GM21423 (cell line): ENCODE measurements around the gene CT45A2.
"Not testable (repeated sequence)": the region's sequence is repeated elsewhere in the genome, so short reads cannot be mapped to it uniquely, and the experiment has no call there.

Source experiments
- ATAC-seq: cut with Tn5 transposase; IDR thresholded peaks from one replicate; pipeline ENCODE4 v1.9.1; 2021; ENCODE audit warnings: mild to moderate bottlenecking, moderate library complexity; ENCODE audit not compliant: unreplicated experiment

The CT45A2 gene, protein sequence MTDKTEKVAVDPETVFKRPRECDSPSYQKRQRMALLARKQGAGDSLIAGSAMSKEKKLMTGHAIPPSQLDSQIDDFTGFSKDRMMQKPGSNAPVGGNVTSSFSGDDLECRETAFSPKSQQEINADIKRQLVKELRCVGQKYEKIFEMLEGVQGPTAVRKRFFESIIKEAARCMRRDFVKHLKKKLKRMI

DNA sequence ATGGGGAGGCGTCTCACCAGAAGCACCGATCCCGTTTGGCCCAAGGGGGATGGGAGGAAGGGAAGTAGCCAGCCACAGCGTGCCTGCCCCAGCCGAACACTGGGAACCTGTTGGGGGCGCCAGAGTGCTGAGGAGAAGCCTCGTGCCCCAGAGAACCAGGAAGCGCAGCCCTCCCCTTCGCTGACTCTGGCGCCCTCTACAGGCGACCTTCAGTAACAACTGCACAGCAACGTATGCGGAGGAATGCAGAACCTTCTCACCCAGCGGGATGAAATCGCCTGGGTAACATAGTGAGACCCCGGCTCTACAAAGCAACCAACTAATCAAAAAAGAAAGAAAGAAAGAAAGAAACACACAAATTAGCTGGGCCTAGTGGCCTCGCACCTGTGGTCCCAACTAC, at the start of gene CT45A2:
TSS of gene CT45A2 (minus strand) at position 101 of the 400 bp plus-strand sequence. CDS start 3,747 bp downstream, outside the sequence.
- not testable (repeated sequence) for ATAC-seq

DNA sequence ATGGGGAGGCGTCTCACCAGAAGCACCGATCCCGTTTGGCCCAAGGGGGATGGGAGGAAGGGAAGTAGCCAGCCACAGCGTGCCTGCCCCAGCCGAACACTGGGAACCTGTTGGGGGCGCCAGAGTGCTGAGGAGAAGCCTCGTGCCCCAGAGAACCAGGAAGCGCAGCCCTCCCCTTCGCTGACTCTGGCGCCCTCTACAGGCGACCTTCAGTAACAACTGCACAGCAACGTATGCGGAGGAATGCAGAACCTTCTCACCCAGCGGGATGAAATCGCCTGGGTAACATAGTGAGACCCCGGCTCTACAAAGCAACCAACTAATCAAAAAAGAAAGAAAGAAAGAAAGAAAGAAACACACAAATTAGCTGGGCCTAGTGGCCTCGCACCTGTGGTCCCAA, 34.6 kb upstream of the CT45A2 start, which contains the start of gene CT45A8:
TSS of gene CT45A8 (minus strand) at position 101 of the 400 bp plus-strand sequence. CDS start 3,755 bp downstream, outside the sequence.
- ATAC-seq: not testable (repeated sequence)

DNA sequence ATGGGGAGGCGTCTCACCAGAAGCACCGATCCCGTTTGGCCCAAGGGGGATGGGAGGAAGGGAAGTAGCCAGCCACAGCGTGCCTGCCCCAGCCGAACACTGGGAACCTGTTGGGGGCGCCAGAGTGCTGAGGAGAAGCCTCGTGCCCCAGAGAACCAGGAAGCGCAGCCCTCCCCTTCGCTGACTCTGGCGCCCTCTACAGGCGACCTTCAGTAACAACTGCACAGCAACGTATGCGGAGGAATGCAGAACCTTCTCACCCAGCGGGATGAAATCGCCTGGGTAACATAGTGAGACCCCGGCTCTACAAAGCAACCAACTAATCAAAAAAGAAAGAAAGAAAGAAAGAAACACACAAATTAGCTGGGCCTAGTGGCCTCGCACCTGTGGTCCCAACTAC, 17.4 kb upstream of the CT45A2 start, which contains the start of gene CT45A7:
TSS of gene CT45A7 (minus strand) at position 101 of the 400 bp plus-strand sequence. CDS start 3,747 bp downstream, outside the sequence.
- not testable (repeated sequence) for ATAC-seq

DNA sequence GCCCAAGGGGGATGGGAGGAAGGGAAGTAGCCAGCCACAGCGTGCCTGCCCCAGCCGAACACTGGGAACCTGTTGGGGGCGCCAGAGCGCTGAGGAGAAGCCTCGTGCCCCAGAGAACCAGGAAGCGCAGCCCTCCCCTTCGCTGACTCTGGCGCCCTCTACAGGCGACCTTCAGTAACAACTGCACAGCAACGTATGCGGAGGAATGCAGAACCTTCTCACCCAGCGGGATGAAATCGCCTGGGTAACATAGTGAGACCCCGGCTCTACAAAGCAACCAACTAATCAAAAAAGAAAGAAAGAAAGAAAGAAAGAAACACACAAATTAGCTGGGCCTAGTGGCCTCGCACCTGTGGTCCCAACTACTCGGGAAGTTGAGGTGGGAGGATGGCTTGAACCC, 17.1 kb downstream of the CT45A2 start, which contains the start of gene CT45A6:
TSS of gene CT45A6 (minus strand) at position 101 of the 400 bp plus-strand sequence. CDS start 3,794 bp downstream, outside the sequence.
- not testable (repeated sequence) for ATAC-seq

DNA sequence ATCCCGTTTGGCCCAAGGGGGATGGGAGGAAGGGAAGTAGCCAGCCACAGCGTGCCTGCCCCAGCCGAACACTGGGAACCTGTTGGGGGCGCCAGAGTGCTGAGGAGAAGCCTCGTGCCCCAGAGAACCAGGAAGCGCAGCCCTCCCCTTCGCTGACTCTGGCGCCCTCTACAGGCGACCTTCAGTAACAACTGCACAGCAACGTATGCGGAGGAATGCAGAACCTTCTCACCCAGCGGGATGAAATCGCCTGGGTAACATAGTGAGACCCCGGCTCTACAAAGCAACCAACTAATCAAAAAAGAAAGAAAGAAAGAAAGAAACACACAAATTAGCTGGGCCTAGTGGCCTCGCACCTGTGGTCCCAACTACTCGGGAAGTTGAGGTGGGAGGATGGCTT, 34.4 kb downstream of the CT45A2 start, which contains the start of gene CT45A5:
TSS of gene CT45A5 (minus strand) at position 101 of the 400 bp plus-strand sequence. CDS start 3,774 bp downstream, outside the sequence.
- ATAC-seq: not testable (repeated sequence)

DNA sequence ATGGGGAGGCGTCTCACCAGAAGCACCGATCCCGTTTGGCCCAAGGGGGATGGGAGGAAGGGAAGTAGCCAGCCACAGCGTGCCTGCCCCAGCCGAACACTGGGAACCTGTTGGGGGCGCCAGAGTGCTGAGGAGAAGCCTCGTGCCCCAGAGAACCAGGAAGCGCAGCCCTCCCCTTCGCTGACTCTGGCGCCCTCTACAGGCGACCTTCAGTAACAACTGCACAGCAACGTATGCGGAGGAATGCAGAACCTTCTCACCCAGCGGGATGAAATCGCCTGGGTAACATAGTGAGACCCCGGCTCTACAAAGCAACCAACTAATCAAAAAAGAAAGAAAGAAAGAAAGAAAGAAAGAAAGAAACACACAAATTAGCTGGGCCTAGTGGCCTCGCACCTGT, 51.7 kb downstream of the CT45A2 start, which contains the start of gene CT45A3:
TSS of gene CT45A3 (minus strand) at position 101 of the 400 bp plus-strand sequence. CDS start 3,747 bp downstream, outside the sequence.
- not testable (repeated sequence) for ATAC-seq
